Endothelial cell of umbilical vein (primary cell): ENCODE results near the gene CHSY1.

ENCODE experiments used
- CTCF ChIP-seq, 2 donors: IDR thresholded peaks; 1 replicate in 1 of 2; 2 replicates in 1 of 2; pipeline ENCODE4 v1.5.1; 2011; ENCODE audit warnings: low read length in 2 of 2, mild to moderate bottlenecking in 2 of 2, moderate library complexity in 2 of 2, control low read depth in 1 of 2, inconsistent platforms in 1 of 2, low read depth in 1 of 2; ENCODE audit not compliant: insufficient read depth in 1 of 2; ENCODE audit errors: extremely low read depth in 1 of 2
- EZH2 ChIP-seq: IDR thresholded peaks from 2 replicates; pipeline ENCODE4 v1.6.1; 2012; ENCODE audit warnings: borderline replicate concordance, low read depth, mild to moderate bottlenecking, moderate library complexity, low read length, inconsistent platforms; ENCODE audit not compliant: severe bottlenecking
- FOS ChIP-seq: IDR thresholded peaks from 2 replicates; pipeline ENCODE4 v1.6.1; 2011; ENCODE audit warnings: mild to moderate bottlenecking, low read length, moderate library complexity, borderline replicate concordance; ENCODE audit not compliant: insufficient read depth
- GATA2 ChIP-seq: IDR thresholded peaks from 2 replicates; pipeline ENCODE4 v1.7.0; 2011; ENCODE audit warnings: low read depth, mild to moderate bottlenecking, moderate library complexity, mixed read lengths, low read length; ENCODE audit not compliant: insufficient read length, insufficient read depth
- JUN ChIP-seq: IDR thresholded peaks from 2 replicates; pipeline ENCODE4 v1.6.1; 2011; ENCODE audit warnings: borderline replicate concordance, low read depth; ENCODE audit not compliant: insufficient read length, insufficient read depth
- MAX ChIP-seq: IDR thresholded peaks from 2 replicates; pipeline ENCODE4 v1.6.1; 2011; ENCODE audit not compliant: insufficient read depth, insufficient read length
- MYC ChIP-seq: IDR thresholded peaks from one replicate; pipeline ENCODE4 v1.6.1; 2011; ENCODE audit warnings: mild to moderate bottlenecking, low read depth, low read length
- POLR2A ChIP-seq: IDR thresholded peaks from 2 replicates; pipeline ENCODE4 v1.6.1; 2012; ENCODE audit warnings: low read depth, mild to moderate bottlenecking, control low read depth, low read length
- POLR2AphosphoS5 ChIP-seq: IDR thresholded peaks from 2 replicates; pipeline ENCODE4 v1.6.1; 2012; ENCODE audit warnings: low read depth, mild to moderate bottlenecking, control low read depth, low read length, moderate library complexity; ENCODE audit not compliant: insufficient read depth

- no peak for TF ChIP-seq EZH2
- TF ChIP-seq POLR2A, result no peak
- no peak for TF ChIP-seq CTCF (IDR thresholded peaks at IDR 0.05; ENCODE audit: extremely low read depth in 1 of 2, insufficient read depth in 1 of 2, low read depth in 1 of 2, low read length in 2 of 2)
- TF ChIP-seq MYC, result no peak
- no peak for TF ChIP-seq POLR2AphosphoS5
- TF ChIP-seq MAX, result no peak
- no peak for TF ChIP-seq FOS
- no peak for TF ChIP-seq JUN
- no peak for TF ChIP-seq GATA2
Observed at GRCh38 chr15:101150723-101151040, 101.2 kb downstream of the CHSY1 start.
